Stomach (tissue), 9 donors: ENCODE measurements around the gene BCAS3. TPM values are rescaled to one million over a fixed set of nuclear protein-coding genes. Genes with fewer than 3 reads are reported as not detected.
A peak's percentile ranks its signal among the peaks of the same experiment; 100 is the strongest.

Experiments
- DNase-seq, 2 donors: peaks; one replicate each; pipeline versions ENCODE4 v3.0.0 to v3.0.0-alpha.2; 2013 to 2019
- H3K27ac ChIP-seq, 5 donors: fragments of 200-600 bp in 4 of 5; sonication (generic) in 4 of 5; one replicate each; pipeline ENCODE4 v1.5.1; 2013 to 2019; ENCODE audit warnings: mild to moderate bottlenecking in 1 of 5, moderate library complexity in 1 of 5
- H3K27me3 ChIP-seq, 3 donors: fragments of 200-600 bp; sonication (generic); one replicate each; pipeline ENCODE4 v1.5.1; 2017 to 2019; ENCODE audit warnings: mixed run types in 1 of 3
- H3K36me3 ChIP-seq, 4 donors: fragments of 200-600 bp; sonication (generic); 1 replicate in 3 of 4; 2 replicates in 1 of 4; pipeline ENCODE4 v1.5.1; 2016 to 2019
- H3K4me1 ChIP-seq, 4 donors: fragments of 200-600 bp; sonication (generic); one replicate each; pipeline ENCODE4 v1.5.1; 2016 to 2019
- H3K4me3 ChIP-seq, 4 donors: fragments of 200-600 bp; sonication (generic) in 3 of 4; one replicate each; pipeline ENCODE4 v1.5.1; 2016 to 2019; ENCODE audit warnings: mild to moderate bottlenecking in 1 of 4
- H3K9me3 ChIP-seq, 4 donors: fragments of 200-600 bp; sonication (generic); one replicate each; pipeline ENCODE4 v1.5.1; 2016 to 2019
- CTCF ChIP-seq, 7 experiments: fragments of 450-650 bp in 4 of 7; fragments of 200-600 bp in 3 of 7; sonication (generic) in 3 of 7; IDR thresholded peaks; one replicate each; pipeline ENCODE4 v1.5.1; 2016 to 2019; ENCODE audit warnings: antibody characterized with exemption in 7 of 7, control low read depth in 2 of 7, mild to moderate bottlenecking in 1 of 7
- EP300 ChIP-seq: sonication (generic); formaldehyde crosslinking; IDR thresholded peaks from one replicate; pipeline ENCODE4 v1.6.1; 2017; ENCODE audit warnings: antibody characterized with exemption
- POLR2A ChIP-seq, 4 donors: fragments of 450-650 bp; IDR thresholded peaks; one replicate each; pipeline ENCODE4 v1.6.1; 2016; ENCODE audit warnings: antibody characterized with exemption in 4 of 4, control low read depth in 2 of 4, mild to moderate bottlenecking in 1 of 4, moderate library complexity in 1 of 4
- POLR2AphosphoS5 ChIP-seq, 3 donors: sonication (generic); formaldehyde crosslinking; IDR thresholded peaks; one replicate each; pipeline ENCODE4 v1.6.1; 2016; ENCODE audit warnings: antibody characterized with exemption in 3 of 3
- WGBS, 5 donors: extraction: QIAGEN DNeasy Blood & Tissue Kit in 3 of 5; methylation state at CpG; one replicate each; pipeline versions ENCODE4 v1.1.5 to v1.1.7; 2013 to 2018; 5-methylcytosine and 5-hydroxymethylcytosine counted together
- intact Hi-C: fragments of 100-400 bp; cut with DNase I; formaldehyde crosslinking; loops from one replicate; pipeline ENCODE4 v1.15.1; 2023; ENCODE audit warnings: low total_unique reads
- polyA plus RNA-seq, 3 donors: library from polyadenylated mRNA; stranded (reverse); fragments of 200-250 nt; gene quantifications; one replicate each; pipeline ENCODE4 v1.2.3, GENCODE V29; 2013
- total RNA-seq, 5 donors: library from RNA; depleted of rRNA; stranded (reverse); fragments of >200 nt; gene quantifications; one replicate each; pipeline versions ENCODE4 v1.1.0 to v1.2.3, GENCODE V29; 2014 to 2016
- donor health status: healthy with polysubstance abuse.
- donor health status: Bipolar disorder and iron deficiency.
- donor health status: healthy.

Gene BCAS3
- total and polyA plus RNA-seq, 8 donors = 4.9 to 150 (median 25.3) TPM

DNA sequence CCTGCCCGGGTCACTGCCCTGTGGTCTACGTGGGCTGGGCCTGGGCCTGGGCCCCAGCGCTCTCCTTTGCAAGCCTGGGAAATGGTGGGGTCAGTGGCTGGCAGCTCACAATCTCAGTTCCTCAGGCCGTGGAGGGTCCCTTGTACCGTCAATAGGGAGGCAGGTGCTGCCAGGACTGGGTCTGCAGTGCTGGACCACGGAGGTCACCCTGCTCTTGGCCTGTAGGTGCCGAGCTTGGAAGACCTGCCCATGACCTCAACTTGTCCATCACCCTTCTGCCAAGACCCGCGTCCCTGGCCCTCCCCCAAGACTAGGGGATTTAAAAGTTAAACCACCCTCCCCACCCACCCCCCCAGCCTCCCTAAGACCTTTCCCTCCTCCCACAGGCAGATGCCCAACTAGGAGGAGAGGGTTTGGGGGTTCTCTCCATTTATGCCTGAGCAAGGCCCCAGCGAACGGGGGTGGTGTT, 724.5 kb downstream of the BCAS3 start:
- intact Hi-C loops = no loop called here
- no peaks in the 10 kb centered on the region for H3K9me3 ChIP-seq
- 12 to 31% (median 16%) methylated on average over 7 to 11 of the region's 11 CpGs for WGBS, 5 donors
- no peak for DNase-seq
- peak overlapping the region; percentile 46 to 75 (median 54) for H3K4me3 ChIP-seq
- H3K4me1 ChIP-seq = peaks cover 40 to 79% (median 71%) of the 10 kb centered on the region in 4 donors
- peaks cover 0 to 6% (median 3%) of the 10 kb centered on the region in 4 donors for H3K36me3 ChIP-seq
- peaks cover 45 to 100% (median 92%) of the 10 kb centered on the region in 3 donors for H3K27me3 ChIP-seq
- peak overlapping the region; percentile 12 to 85 (median 73) for H3K27ac ChIP-seq
- TF ChIP-seq POLR2A (IDR thresholded peaks at IDR 0.05) (no peak), POLR2AphosphoS5 (IDR thresholded peaks at IDR 0.05) (no peak), CTCF (IDR thresholded peaks at IDR 0.05) (no peak), EP300 (no peak)

DNA sequence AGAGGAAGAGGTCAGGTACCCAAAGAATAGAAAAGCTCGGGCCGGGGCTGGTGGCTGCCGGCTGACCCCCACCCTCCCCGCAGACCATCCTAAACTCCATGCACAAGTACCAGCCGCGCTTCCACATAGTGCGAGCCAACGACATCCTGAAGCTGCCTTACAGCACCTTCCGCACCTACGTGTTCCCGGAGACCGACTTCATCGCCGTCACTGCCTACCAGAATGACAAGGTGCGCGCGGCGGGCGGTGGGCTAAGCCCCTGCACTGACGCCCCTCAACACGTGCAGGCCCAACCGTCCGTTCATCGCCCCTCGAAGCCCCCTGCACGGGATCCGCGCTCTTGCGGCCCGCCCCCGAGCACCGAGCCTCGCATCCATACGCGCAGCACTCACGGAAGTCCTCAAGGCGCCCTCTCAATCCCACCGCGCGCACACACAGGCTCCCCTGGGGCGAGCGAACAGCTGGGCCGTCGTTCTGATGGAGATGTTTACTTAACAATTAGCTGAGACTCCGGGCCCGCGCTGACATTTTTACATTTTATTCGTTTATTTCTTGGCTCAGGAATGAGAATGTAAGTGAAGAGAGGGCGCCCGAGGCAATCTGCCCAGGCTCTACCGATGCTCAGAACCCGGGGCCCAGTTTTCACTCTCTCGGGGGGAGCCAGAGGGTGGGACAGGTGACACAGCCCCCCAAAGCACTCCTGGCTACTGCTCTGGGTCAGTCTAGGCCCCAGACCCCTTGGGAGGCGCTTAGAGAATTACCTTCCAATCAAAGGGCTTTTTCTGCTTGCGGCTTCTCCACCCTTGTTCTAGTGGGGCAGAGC, 725.5 kb downstream of the BCAS3 start:
- Histone ChIP-seq H3K4me1 (peaks cover 33 to 79% (median 68%) of the 10 kb centered on the region in 4 donors), H3K27ac (peak overlapping the region; percentile 26 to 85 (median 73)), H3K27me3 (peaks cover 35 to 100% (median 89%) of the 10 kb centered on the region in 3 donors), H3K4me3 (peak overlapping the region; percentile 28 to 75 (median 54)), H3K36me3 (peaks cover 0 to 6% (median 3%) of the 10 kb centered on the region in 4 donors), H3K9me3 (no peaks in the 10 kb centered on the region)
- peak in 1 of 2 donors; percentile 66 for DNase-seq
- WGBS, 5 donors = 10 to 30% (median 11%) methylated on average over 37 to 55 of the region's 55 CpGs
- intact Hi-C loops = no loop called here
- TF ChIP-seq EP300 = no peak
- no peak for TF ChIP-seq POLR2A (IDR thresholded peaks at IDR 0.05)
- peak in 1 of 3 donors; percentile 29 for TF ChIP-seq POLR2AphosphoS5 (IDR thresholded peaks at IDR 0.05)
- TF ChIP-seq CTCF (IDR thresholded peaks at IDR 0.05) = no peak

DNA sequence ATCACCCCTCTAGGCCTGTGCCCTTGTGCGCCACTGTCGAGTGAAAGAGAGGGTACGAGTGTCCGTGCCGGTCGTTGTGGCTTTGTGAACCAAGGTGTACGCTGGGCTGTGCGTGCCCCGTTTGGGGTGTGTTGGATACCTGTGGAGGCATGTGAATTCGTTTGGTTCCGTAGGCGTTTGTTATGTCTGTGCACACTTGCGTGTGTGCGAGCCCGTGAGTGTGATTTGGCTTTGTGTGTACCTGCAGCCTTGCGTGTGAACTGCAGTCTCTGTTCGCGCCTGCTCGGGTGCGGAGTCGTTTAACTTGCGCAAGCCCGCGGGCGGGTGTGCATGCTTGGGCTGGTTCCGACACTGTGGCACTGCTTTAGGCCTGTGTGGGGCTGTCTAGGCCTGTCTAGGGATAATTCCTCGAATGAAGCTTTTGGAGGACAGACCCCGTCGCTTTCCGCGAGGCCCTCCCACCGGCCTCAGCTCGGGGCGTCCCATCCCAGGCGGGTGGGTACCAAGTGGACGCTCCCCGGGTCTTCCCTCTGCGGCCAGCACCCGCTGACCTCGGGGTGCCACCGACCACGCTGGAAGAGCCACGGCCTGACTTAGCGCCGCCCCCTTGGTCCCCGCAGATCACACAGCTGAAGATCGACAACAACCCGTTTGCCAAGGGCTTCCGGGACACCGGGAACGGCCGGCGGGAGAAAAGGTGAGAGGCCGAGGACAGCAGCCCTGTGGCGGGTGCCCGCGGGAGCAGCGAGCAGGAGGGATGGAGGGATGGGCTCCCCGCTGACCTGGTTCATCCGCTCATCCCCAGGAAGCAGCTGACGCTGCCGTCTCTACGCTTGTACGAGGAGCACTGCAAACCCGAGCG, 726.4 kb downstream of the BCAS3 start:
- Histone ChIP-seq H3K36me3 (peaks cover 0 to 6% (median 3%) of the 10 kb centered on the region in 4 donors), H3K27me3 (peaks cover 32 to 100% (median 89%) of the 10 kb centered on the region in 3 donors), H3K4me1 (peaks cover 28 to 79% (median 69%) of the 10 kb centered on the region in 4 donors), H3K9me3 (no peaks in the 10 kb centered on the region), H3K27ac (peak overlapping the region; percentile 16 to 85 (median 73)), H3K4me3 (peak overlapping the region; percentile 28 to 75 (median 54))
- DNase-seq = peak in 1 of 2 donors; percentile 56
- TF ChIP-seq CTCF (IDR thresholded peaks at IDR 0.05) (no peak), POLR2AphosphoS5 (IDR thresholded peaks at IDR 0.05) (peak in 1 of 3 donors; percentile 3)
- intact Hi-C loops = no loop called here
- 9 to 24% (median 13%) methylated on average over 41 to 66 of the region's 66 CpGs for WGBS, 5 donors

DNA sequence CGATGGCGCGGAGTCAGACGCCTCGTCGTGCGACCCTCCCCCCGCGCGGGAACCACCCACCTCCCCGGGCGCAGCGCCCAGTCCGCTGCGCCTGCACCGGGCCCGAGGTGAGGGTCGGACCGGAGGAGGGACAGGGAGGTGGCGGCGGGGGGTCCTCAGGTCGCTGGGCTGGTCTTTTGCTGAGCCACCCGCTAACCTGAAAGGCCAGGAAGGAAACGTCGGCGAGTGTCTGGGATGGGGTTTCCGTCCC, 726.9 kb downstream of the BCAS3 start:
- TF ChIP-seq POLR2AphosphoS5 (IDR thresholded peaks at IDR 0.05) = no peak
- TF ChIP-seq EP300 = no peak
- TF ChIP-seq POLR2A (IDR thresholded peaks at IDR 0.05) = no peak
- no peak for TF ChIP-seq CTCF (IDR thresholded peaks at IDR 0.05)
- H3K27ac ChIP-seq = peak overlapping the region; percentile 52 to 85 (median 73)
- H3K4me1 ChIP-seq = peaks cover 22 to 78% (median 67%) of the 10 kb centered on the region in 4 donors
- H3K36me3 ChIP-seq = peaks cover 0 to 6% (median 3%) of the 10 kb centered on the region in 4 donors
- WGBS, 5 donors = 5 to 22% (median 6%) methylated on average over 20 to 27 of the region's 27 CpGs
- H3K4me3 ChIP-seq = peak overlapping the region; percentile 28 to 75 (median 54)
- DNase-seq = no peak
- peaks cover 27 to 100% (median 87%) of the 10 kb centered on the region in 3 donors for H3K27me3 ChIP-seq
- intact Hi-C loops = no loop called here
- no peaks in the 10 kb centered on the region for H3K9me3 ChIP-seq
